KMS-11 (cell line): Measurements from ENCODE around the gene IL19.

ENCODE experiments used
- H2AFZ ChIP-seq: fragments of 200-600 bp; sonication (generic); 2 replicates; pipeline ENCODE4 v1.6.1; 2016; ENCODE audit warnings: antibody characterized with exemption, mixed run types, low read depth
- H3K27ac ChIP-seq: fragments of 200-600 bp; sonication (generic); 2 replicates; pipeline ENCODE4 v1.6.1; 2016; ENCODE audit warnings: mild to moderate bottlenecking, mixed run types
- H3K27me3 ChIP-seq: fragments of 200-600 bp; sonication (generic); 2 replicates; pipeline ENCODE4 v1.6.1; 2017; ENCODE audit warnings: mild to moderate bottlenecking, low read depth, mixed run types, moderate library complexity; ENCODE audit not compliant: insufficient read depth
- H3K36me3 ChIP-seq: fragments of 200-600 bp; sonication (generic); 2 replicates; pipeline ENCODE4 v1.6.1; 2017; ENCODE audit warnings: mild to moderate bottlenecking, mixed run types; ENCODE audit not compliant: insufficient read depth
- H3K4me1 ChIP-seq: fragments of 200-600 bp; sonication (generic); 2 replicates; pipeline ENCODE4 v1.6.1; 2016; ENCODE audit warnings: mild to moderate bottlenecking, low read depth, mixed run types; ENCODE audit not compliant: poor library complexity, severe bottlenecking
- H3K4me2 ChIP-seq: fragments of 200-600 bp; sonication (generic); 2 replicates; pipeline ENCODE4 v1.7.0; 2016; ENCODE audit warnings: mild to moderate bottlenecking, mixed run types
- H3K4me3 ChIP-seq: fragments of 200-600 bp; sonication (generic); IDR thresholded peaks from 2 replicates; pipeline ENCODE4 v1.6.1; 2017; ENCODE audit warnings: low read depth, low read length, mixed read lengths; ENCODE audit not compliant: insufficient read depth
- H3K79me2 ChIP-seq: fragments of 200-600 bp; sonication (generic); 2 replicates; pipeline ENCODE4 v1.6.1; 2016; ENCODE audit warnings: low read depth, mixed run types; ENCODE audit not compliant: insufficient read depth
- H3K9ac ChIP-seq: fragments of 200-600 bp; sonication (generic); 2 replicates; pipeline ENCODE4 v1.6.1; 2016; ENCODE audit warnings: mild to moderate bottlenecking, mixed run types
- H4K20me1 ChIP-seq: fragments of 200-600 bp; sonication (generic); 2 replicates; pipeline ENCODE4 v1.6.1; 2016; ENCODE audit warnings: mild to moderate bottlenecking, mixed run types; ENCODE audit not compliant: insufficient read depth
- CTCF ChIP-seq: fragments of 200-600 bp; sonication (generic); conservative IDR thresholded peaks from 2 replicates; pipeline ENCODE4 v1.6.1; 2017; ENCODE audit warnings: low read depth, mild to moderate bottlenecking, antibody characterized with exemption, low read length, moderate library complexity, mixed read lengths

IL19 gene

GRCh38 chr1:206843626-206844025 lies 73.1 kb downstream of the IL19 start:
- no peak overlapping the region for H3K4me3 ChIP-seq
- H3K4me2 ChIP-seq, result no peak overlapping the region
- H2AFZ ChIP-seq, result no peak overlapping the region
- no peak overlapping the region for H3K9ac ChIP-seq
- H3K4me1 ChIP-seq, result no peaks in the 10 kb centered on the region
- no peak overlapping the region for H3K27ac ChIP-seq
- no peaks in the 10 kb centered on the region for H3K36me3 ChIP-seq
- H4K20me1 ChIP-seq, result no peaks in the 10 kb centered on the region
- no peaks in the 10 kb centered on the region for H3K79me2 ChIP-seq
- H3K27me3 ChIP-seq, result no peaks in the 10 kb centered on the region
- TF ChIP-seq CTCF, result no peak

GRCh38 chr1:206846487-206846886 lies 75.9 kb downstream of the IL19 start:
- H3K79me2 ChIP-seq, result no peaks in the 10 kb centered on the region
- H4K20me1 ChIP-seq, result no peaks in the 10 kb centered on the region

GRCh38 chr1:206847337-206847834 lies 76.8 kb downstream of the IL19 start:
- H3K27ac ChIP-seq, result no peak overlapping the region
- H3K4me2 ChIP-seq, result no peak overlapping the region
- TF ChIP-seq CTCF, result no peak

More at GRCh38 chr1:206846487-206846886, 75.9 kb downstream of the IL19 start:
- Histone ChIP-seq H3K4me3 (no peak overlapping the region), H2AFZ (no peak overlapping the region), H3K27me3 (no peaks in the 10 kb centered on the region), H3K36me3 (no peaks in the 10 kb centered on the region), H3K4me2 (no peak overlapping the region), H3K27ac (no peak overlapping the region), H3K9ac (no peak overlapping the region), H3K4me1 (no peaks in the 10 kb centered on the region)
- no peak for TF ChIP-seq CTCF

GRCh38 chr1:206847946-206848345 lies 77.4 kb downstream of the IL19 start:
- H3K4me3 ChIP-seq, result no peak overlapping the region
- no peaks in the 10 kb centered on the region for H3K27me3 ChIP-seq
- H3K27ac ChIP-seq, result no peak overlapping the region
- no peak for TF ChIP-seq CTCF
- no peaks in the 10 kb centered on the region for H3K79me2 ChIP-seq
- H3K9ac ChIP-seq, result no peak overlapping the region
- no peaks in the 10 kb centered on the region for H3K36me3 ChIP-seq
- no peaks in the 10 kb centered on the region for H4K20me1 ChIP-seq
- no peaks in the 10 kb centered on the region for H3K4me1 ChIP-seq
- no peak overlapping the region for H3K4me2 ChIP-seq
- H2AFZ ChIP-seq, result no peak overlapping the region

More at GRCh38 chr1:206847337-206847834, 76.8 kb downstream of the IL19 start:
- no peaks in the 10 kb centered on the region for H3K27me3 ChIP-seq
- H3K36me3 ChIP-seq, result no peaks in the 10 kb centered on the region
- H2AFZ ChIP-seq, result no peak overlapping the region
- H3K9ac ChIP-seq, result no peak overlapping the region
- H3K4me1 ChIP-seq, result no peaks in the 10 kb centered on the region
- H3K4me3 ChIP-seq, result no peak overlapping the region
- no peaks in the 10 kb centered on the region for H3K79me2 ChIP-seq
- H4K20me1 ChIP-seq, result no peaks in the 10 kb centered on the region
